CD1c-positive myeloid dendritic cell (primary cell): Measurements from ENCODE around the gene GPR108.
"Not testable (repeated sequence)": the region's sequence is repeated elsewhere in the genome, so short reads cannot be mapped to it uniquely, and the experiment has no call there.

Source experiments
- DNase-seq: peaks from one replicate; pipeline ENCODE4 v3.0.0-alpha.2; 2016; ENCODE audit errors: extremely low spot score

Gene GPR108

GRCh38 chr19:6761053-6761676 lies 23.8 kb upstream of the GPR108 start:
- DNase-seq = no peak

- DNase-seq = no peak
Measured at GRCh38 chr19:6760606-6761005, 23.2 kb upstream of the GPR108 start.

- no peak for DNase-seq
Measured at GRCh38 chr19:6754653-6755463, 17.5 kb upstream of the GPR108 start.

- no peak for DNase-seq
Measured at GRCh38 chr19:6754136-6754535, 16.8 kb upstream of the GPR108 start.

- peak; percentile 87 for DNase-seq
Measured at GRCh38 chr19:6753178-6754031, 16.0 kb upstream of the GPR108 start.

GRCh38 chr19:6752256-6753177 lies 15.1 kb upstream of the GPR108 start:
- DNase-seq = no peak

GRCh38 chr19:6751189-6751588 lies 13.8 kb upstream of the GPR108 start:
- DNase-seq = no peak

GRCh38 chr19:6750062-6750461 lies 12.7 kb upstream of the GPR108 start:
- DNase-seq = no peak

- DNase-seq = not testable (repeated sequence)
Measured at GRCh38 chr19:6748543-6748942, 11.2 kb upstream of the GPR108 start.

GRCh38 chr19:6745965-6746364 lies 8.6 kb upstream of the GPR108 start:
- DNase-seq = no peak

- no peak for DNase-seq
Measured at GRCh38 chr19:6744381-6745301, 7.3 kb upstream of the GPR108 start.

- no peak for DNase-seq
Measured at GRCh38 chr19:6743714-6744380, 6.5 kb upstream of the GPR108 start.

- DNase-seq = no peak
Measured at GRCh38 chr19:6743066-6743465, 5.7 kb upstream of the GPR108 start.

- DNase-seq = peak; percentile 8
Measured at GRCh38 chr19:6740589-6741343, 3.4 kb upstream of the GPR108 start.

GRCh38 chr19:6739883-6740588 lies 2.7 kb upstream of the GPR108 start:
- peak; percentile 5 for DNase-seq

GRCh38 chr19:6739390-6739882 lies 2.1 kb upstream of the GPR108 start, which contains the start of gene TRIP10:
Gene TRIP10, plus strand, starts transcription at chr19:6739680. Its CDS starts 82 bp downstream, at chr19:6739762.
- peak; percentile 89 for DNase-seq

GRCh38 chr19:6738787-6739389 lies 1.5 kb upstream of the GPR108 start:
- no peak for DNase-seq
